AG04450 (cell line): ENCODE results near the gene INTS1. TPM values are rescaled to one million over a fixed set of nuclear protein-coding genes. Genes with fewer than 3 reads are reported as not detected.

Experiments
- CTCF ChIA-PET: fragments of 300-600, 350-600 bp; formaldehyde crosslinking; extraction: SDS; loops from one replicate; lab custom pipeline; 2022; ENCODE audit warnings: antibody characterized with exemption, inconsistent platforms; lab: Charles Lee
- POLR2A ChIA-PET: fragments of 350-600 bp; formaldehyde crosslinking; extraction: SDS; loops from one replicate; lab custom pipeline; 2021; ENCODE audit warnings: antibody characterized with exemption, inconsistent platforms; lab: Yijun Ruan, JAX
- DNase-seq: peaks from one replicate; pipeline ENCODE4 v3.0.0-alpha.2; 2011; ENCODE audit warnings: low read depth, low spot score
- H3K27ac ChIP-seq: one replicate; pipeline ENCODE4 v1.5.1; 2012; ENCODE audit warnings: low read depth, low read length, control low read depth
- H3K27me3 ChIP-seq: one replicate; pipeline ENCODE4 v1.6.0; 2012; ENCODE audit warnings: low read length; ENCODE audit not compliant: control insufficient read depth, insufficient read depth
- H3K4me3 ChIP-seq: 2 replicates; pipeline ENCODE4 v1.5.1; 2011; ENCODE audit warnings: mild to moderate bottlenecking, low read depth, low read length, control low read depth
- H3K9me3 ChIP-seq: 2 replicates; pipeline ENCODE4 v1.5.1; 2012; ENCODE audit warnings: low read length; ENCODE audit not compliant: control insufficient read depth, insufficient read depth
- CTCF ChIP-seq: IDR thresholded peaks from 2 replicates; pipeline ENCODE4 v1.5.1; 2011; ENCODE audit warnings: low read depth, low read length, control low read depth, inconsistent platforms
- polyA plus RNA-seq: library from polyadenylated mRNA; depleted of rRNA; stranded (reverse); fragments of >200 nt; gene quantifications from 2 replicates; pipeline ENCODE4 v1.2.3, GENCODE V29; 2011

The INTS1 gene
- polyA plus RNA-seq, 1 experiment = 9.0 TPM

GRCh38 chr7:1542329-1542728 is 38.1 kb upstream of the INTS1 start:
- ChIA-PET POLR2A (interaction anchor here (0.6 kb wide), 1 partner anchor 16 kb away, joined by 3 read pairs; no protein-coding TSS in a partner anchor), CTCF (no interaction called here)
- no peak for DNase-seq
- no peaks in the 10 kb centered on the region for H3K27me3 ChIP-seq
- TF ChIP-seq CTCF = no peak
- H3K4me3 ChIP-seq = no peak overlapping the region
- H3K27ac ChIP-seq = no peak overlapping the region
- H3K9me3 ChIP-seq = no peaks in the 10 kb centered on the region; the same call in 1 of the 2 replicates

DNA sequence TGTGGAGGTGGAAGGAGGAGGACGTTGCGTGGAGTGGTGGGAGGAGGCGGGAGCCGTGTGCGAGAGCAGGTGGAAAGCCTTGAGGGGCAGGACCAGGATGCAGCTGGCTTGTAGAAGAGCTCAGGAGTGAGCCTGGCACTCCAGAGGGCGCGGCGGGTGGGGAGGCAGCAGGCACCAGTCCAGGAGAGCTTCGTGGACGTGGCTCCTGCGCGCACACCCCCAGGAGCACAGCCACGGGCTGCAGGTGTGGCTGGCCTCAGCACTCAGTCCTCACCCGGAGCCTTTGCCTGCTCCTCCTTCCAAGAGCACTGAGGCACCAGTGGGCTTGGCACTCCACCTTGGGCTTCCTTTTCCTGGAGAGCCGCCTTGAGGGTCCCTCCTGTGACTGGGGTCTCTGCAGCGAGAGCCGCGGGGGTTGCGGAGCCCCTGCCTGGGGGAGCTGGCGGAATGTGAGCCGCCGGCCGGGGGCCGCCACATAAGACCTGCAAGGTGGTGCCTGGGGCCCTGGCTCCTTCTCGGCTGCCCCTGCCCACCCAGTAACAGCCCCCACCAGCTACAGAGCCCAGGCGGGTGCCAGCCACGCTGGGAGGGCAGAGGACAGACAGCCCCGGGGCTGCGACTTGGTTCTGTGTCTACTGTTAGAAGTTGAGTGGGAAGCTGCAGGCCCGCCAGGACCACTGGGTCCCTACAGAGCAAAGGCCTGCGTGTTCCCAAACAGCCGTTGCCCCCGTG is 37.4 kb upstream of the INTS1 start:
- Histone ChIP-seq H3K27ac (no peak overlapping the region), H3K9me3 (no peaks in the 10 kb centered on the region; the same call in 1 of the 2 replicates), H3K4me3 (no peak overlapping the region), H3K27me3 (no peaks in the 10 kb centered on the region)
- ChIA-PET CTCF (interaction anchor here (0.6 kb wide), 1 partner anchor 875 kb away, joined by 3 read pairs; no protein-coding TSS in a partner anchor), POLR2A (interaction anchor here (0.6 kb wide), 1 partner anchor 349 kb away, joined by 5 read pairs; no protein-coding TSS in a partner anchor)
- TF ChIP-seq CTCF = no peak
- DNase-seq = no peak

- no peak for TF ChIP-seq CTCF
- Histone ChIP-seq H3K4me3 (no peak overlapping the region), H3K9me3 (no peaks in the 10 kb centered on the region; the same call in 1 of the 2 replicates), H3K27ac (no peak overlapping the region), H3K27me3 (no peaks in the 10 kb centered on the region)
- POLR2A ChIA-PET = interaction anchor here (0.6 kb wide), 1 partner anchor 349 kb away, joined by 5 read pairs; no protein-coding TSS in a partner anchor
- CTCF ChIA-PET = interaction anchor here (0.6 kb wide), 1 partner anchor 876 kb away, joined by 3 read pairs; no protein-coding TSS in a partner anchor
- no peak for DNase-seq
Observed at GRCh38 chr7:1540776-1541271, 36.6 kb upstream of the INTS1 start.

DNA sequence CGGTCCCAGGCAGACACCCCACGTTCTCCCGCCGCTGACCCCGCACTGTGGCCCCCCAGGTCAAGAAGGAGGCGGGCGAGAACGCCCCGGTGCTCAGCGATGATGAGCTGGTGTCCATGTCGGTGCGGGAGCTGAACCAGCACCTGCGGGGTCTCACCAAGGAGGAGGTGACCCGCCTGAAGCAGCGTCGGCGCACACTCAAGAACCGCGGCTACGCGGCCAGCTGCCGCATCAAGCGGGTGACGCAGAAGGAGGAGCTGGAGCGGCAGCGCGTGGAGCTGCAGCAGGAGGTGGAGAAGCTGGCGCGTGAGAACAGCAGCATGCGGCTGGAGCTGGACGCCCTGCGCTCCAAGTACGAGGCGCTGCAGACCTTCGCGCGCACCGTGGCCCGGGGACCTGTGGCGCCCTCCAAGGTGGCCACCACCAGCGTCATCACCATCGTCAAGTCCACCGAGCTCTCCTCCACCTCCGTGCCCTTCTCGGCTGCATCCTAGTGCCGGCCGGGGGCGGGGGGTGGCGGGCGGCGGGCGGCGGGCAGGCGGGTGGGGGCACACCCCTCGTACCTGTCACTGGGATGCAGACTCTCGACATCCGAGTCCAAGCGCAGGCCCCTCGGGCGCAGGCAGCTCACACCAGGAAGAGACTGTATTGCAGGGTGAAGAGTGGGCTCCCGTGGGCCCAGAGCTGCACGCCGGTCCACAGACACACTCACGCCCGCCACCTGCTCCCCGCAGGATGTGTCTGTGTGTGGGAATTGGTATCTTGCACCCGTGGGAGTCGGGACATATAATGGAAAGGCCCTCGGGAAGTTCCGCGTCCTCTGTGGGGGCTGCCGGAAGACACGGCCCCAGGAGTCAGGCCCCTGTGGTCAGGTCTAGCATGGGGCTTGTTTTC is 35.9 kb upstream of the INTS1 start:
- no peak for DNase-seq
- CTCF ChIA-PET = no interaction called here
- Histone ChIP-seq H3K9me3 (no peaks in the 10 kb centered on the region; the same call in 1 of the 2 replicates), H3K27ac (no peak overlapping the region), H3K27me3 (no peaks in the 10 kb centered on the region), H3K4me3 (no peak overlapping the region)
- no peak for TF ChIP-seq CTCF
- POLR2A ChIA-PET = no interaction called here
